Measurements from ENCODE around the gene ARL13A.
"Not testable (repeated sequence)": the region's sequence is repeated elsewhere in the genome, so short reads cannot be mapped to it uniquely, and the experiment has no call there.

The ARL13A gene

GRCh38 chrX:100994352-100995281 is 25.1 kb downstream of the ARL13A start:
- DNase-seq = no peak

DNA sequence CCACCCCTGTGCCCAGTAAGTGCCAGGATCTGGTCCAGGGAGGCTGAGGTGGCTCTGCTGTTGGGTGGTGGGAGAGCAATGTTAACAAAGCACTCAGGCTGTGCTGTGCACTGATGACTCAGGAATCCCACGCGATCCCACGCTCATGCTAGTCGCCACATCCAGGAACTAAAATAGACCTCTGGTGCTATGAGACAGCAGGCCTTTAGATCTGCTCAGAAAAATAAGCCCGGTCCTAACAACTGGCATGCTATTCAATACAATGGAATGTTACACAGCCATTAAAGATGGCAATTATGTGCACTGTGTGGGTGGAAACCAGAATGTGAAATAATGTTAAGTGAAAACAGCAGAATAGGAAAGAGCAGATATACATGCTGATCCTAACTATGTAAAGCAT is 26.0 kb downstream of the ARL13A start:
- no peak for DNase-seq

DNA sequence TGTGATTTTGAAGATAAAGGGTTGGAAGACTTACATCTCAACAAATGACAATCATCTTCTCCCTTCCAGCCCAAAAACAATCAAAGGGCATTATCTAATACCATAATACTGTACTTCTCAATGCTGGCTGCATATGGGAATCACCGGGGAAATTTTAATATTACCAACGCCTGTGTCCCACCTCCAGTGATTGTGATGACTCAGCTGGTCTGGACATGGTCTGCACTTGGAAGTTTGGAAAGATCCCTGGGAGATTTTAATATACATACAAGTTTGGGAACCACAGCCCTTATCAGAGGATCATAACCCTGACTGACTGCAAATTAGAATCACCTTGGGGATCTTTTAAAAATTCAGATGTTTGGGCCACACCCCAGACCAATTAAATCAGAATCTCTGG is 29.9 kb downstream of the ARL13A start:
- no peak for DNase-seq

DNA sequence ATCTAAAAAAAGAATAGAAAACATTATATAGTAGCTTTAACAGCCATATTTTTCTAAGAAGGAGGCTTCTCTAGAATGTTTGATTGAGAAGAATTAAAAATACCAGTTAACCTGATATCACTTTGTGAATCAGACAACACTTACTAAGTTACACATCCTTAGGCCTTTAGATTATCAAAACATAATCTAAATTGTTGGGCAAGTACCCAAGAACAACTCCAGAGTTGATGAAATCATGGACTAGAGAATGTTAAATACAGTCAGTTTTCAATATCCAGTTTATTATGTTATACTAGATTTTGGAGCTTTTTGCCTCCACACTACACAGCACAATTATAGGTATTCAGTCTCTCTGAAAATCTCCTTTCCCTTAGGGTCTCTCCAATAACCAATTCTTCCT is 39.6 kb downstream of the ARL13A start:
- no peak for DNase-seq

GRCh38 chrX:101012031-101012430 is 42.5 kb downstream of the ARL13A start:
- DNase-seq = not testable (repeated sequence)

DNA sequence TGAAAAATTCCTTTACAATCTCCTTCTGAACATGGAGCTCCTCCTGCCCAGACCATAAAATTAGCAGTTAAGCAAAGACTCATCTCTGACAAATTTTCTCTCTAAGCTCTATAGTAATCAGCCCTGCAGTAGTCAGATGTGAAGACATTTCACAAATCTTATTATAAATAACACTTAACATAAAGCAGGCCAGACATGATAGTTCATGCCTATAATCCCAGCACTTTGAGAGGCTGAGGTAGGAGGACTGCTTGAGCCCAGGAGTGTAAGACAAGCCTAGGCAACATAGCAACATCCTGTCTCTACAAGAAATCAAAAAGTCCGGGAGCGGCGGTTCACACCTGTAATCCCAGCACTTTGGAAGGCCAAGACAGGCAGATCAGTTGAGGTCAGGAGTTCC is 52.5 kb downstream of the ARL13A start:
- no peak for DNase-seq

DNA sequence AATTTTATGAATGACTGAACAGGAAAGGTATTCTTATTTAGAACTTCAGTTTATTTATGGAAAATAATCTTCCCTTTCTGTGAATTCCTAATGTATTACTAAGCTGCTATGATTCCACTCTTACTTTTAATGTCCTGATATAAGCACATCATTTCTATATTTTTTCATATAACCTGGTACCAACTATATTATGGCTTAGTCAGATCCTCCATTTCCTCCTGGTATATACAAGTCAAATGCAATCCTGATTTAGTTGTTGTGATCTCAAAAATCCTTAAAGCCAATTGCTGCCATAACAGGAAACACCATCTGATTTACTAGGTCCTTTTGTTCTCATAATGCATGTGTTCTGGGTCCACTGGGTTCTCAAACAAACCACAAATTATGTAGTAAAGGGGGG is 55.6 kb downstream of the ARL13A start:
- DNase-seq = no peak

DNA sequence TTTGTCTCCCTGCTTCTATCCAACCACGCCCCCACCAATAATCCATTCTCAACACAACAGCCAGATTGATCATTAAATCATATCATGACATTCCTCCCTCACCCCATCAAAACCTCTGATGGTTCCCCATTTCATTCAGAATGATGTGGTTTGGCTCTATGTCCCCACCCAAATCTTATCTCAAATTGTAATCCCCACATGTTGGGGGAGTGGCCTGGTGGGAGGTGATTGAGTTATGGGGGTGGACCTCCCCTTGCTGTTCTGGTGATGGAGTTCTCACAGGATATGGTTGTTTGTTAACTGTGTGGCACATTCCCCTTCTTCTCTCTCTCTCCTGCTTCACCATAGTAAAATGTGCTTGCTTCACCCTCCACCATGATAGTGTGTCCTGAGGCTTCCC is 59.1 kb downstream of the ARL13A start:
- no peak for DNase-seq

DNA sequence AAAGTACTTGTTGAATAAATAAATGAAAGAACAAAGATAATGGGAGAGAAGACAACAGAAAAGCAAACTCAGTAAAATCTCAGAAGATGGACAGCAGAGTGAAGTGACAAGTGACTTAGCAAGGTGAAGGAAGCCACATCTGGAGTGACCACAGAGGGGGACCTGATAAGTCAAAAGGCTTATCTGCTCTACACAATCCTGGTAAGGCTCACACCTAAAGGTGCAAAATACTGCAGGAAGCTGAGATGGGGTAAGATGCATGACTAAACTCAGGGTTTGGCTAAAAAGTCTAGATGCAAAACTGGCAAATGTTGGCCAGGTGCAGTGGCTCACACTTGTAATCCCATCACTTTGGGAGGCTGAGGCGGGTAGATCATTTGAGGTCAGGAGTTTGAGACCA is 60.2 kb downstream of the ARL13A start:
- no peak for DNase-seq

DNA sequence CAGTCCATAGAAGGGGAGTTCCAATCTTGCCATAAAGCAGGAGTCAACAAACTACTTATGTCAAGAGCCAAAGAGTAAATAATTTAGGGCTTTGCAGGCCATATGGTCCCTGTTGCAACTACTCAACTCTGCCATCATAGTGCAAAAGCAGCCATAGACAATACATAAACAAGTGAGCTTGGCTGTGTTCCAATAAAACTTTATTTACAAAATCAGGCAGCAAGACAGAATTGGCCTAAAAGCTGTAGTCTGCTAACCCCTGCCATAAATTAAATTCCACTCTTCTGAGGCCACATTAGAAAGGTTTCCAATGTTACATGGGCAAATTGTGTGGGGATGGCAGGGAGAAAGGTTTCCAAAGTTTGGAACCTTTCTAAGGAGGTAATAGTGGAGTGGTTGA is 67.7 kb downstream of the ARL13A start:
- no peak for DNase-seq

DNA sequence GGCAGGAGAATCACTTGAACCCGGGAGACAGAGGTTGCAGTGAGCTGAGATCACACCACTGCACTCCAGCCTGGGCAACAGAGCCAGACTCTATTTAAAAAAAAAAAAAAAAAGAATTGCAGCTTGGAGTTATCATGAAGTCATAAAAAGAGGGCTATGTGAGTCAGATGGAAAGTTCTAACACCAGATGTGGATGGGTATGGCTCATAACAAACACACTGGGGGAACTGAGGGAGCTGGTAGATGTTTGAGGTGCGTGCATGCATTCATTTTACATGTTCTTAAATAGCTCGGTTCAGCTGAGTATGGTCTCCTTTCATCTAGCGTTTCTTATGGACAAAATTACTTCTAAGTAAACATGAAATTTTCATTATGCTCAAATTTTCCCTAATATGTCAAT is 70.7 kb downstream of the ARL13A start:
- no peak for DNase-seq
